ENCODE measurements around the gene UNC5C. TPM values are rescaled to one million over a fixed set of nuclear protein-coding genes. Genes with fewer than 3 reads are reported as not detected.
"Not testable (repeated sequence)": the region's sequence is repeated elsewhere in the genome, so short reads cannot be mapped to it uniquely, and the experiment has no call there.

Gene UNC5C
- total RNA-seq, 2 donors from 2014 or later: 0.52 to 2.0 TPM

- H3K36me3 ChIP-seq (replicated peaks in 1 of 2; ENCODE audit: insufficient read depth in 1 of 2, low read depth in 2 of 2): no peaks in the 10 kb centered on the region
- H3K4me1 ChIP-seq: no peaks in the 10 kb centered on the region
- WGBS, 2 donors: 62 to 70% methylated on average over 5 of the region's 5 CpGs
- no peak overlapping the region for H3K4me3 ChIP-seq
- H3K27ac ChIP-seq: no peak overlapping the region
- TF ChIP-seq CTCF (IDR thresholded peaks at IDR 0.05) (no peak), POLR2A (IDR thresholded peaks at IDR 0.05) (no peak)
- no peaks in the 10 kb centered on the region for H3K27me3 ChIP-seq
- intact Hi-C loops (cut with DNase I): no loop called here
- ATAC-seq (no peak), DNase-seq (no peak)
- no peaks in the 10 kb centered on the region for H3K9me3 ChIP-seq
Observed at GRCh38 chr4:95153182-95153581, 395.6 kb downstream of the UNC5C start.

- WGBS, 2 donors: 77 to 79% methylated on average over 3 of the region's 3 CpGs
- no peaks in the 10 kb centered on the region for H3K27me3 ChIP-seq
- no peak overlapping the region for H3K4me3 ChIP-seq
- intact Hi-C loops (cut with DNase I): no loop called here
- no peaks in the 10 kb centered on the region for H3K4me1 ChIP-seq
- no peaks in the 10 kb centered on the region for H3K9me3 ChIP-seq
- TF ChIP-seq CTCF (IDR thresholded peaks at IDR 0.05) (no peak), POLR2A (IDR thresholded peaks at IDR 0.05) (no peak)
- ATAC-seq: no peak
- no peak for DNase-seq
- H3K36me3 ChIP-seq (replicated peaks in 1 of 2; ENCODE audit: insufficient read depth in 1 of 2, low read depth in 2 of 2): no peaks in the 10 kb centered on the region
- no peak overlapping the region for H3K27ac ChIP-seq
Observed at GRCh38 chr4:95151255-95151654, 397.5 kb downstream of the UNC5C start.

GRCh38 chr4:95142932-95143331 is 405.8 kb downstream of the UNC5C start:
- intact Hi-C loops (cut with DNase I): no loop called here
- no peak overlapping the region for H3K4me3 ChIP-seq
- no peak for ATAC-seq
- H3K27me3 ChIP-seq: no peaks in the 10 kb centered on the region
- WGBS, 2 donors: 71 to 81% methylated on average over 4 of the region's 4 CpGs
- DNase-seq: no peak
- no peak overlapping the region for H3K27ac ChIP-seq
- TF ChIP-seq POLR2A (IDR thresholded peaks at IDR 0.05) (no peak), CTCF (IDR thresholded peaks at IDR 0.05) (no peak)
- H3K36me3 ChIP-seq (replicated peaks in 1 of 2; ENCODE audit: insufficient read depth in 1 of 2, low read depth in 2 of 2): no peaks in the 10 kb centered on the region
- no peaks in the 10 kb centered on the region for H3K9me3 ChIP-seq
- no peaks in the 10 kb centered on the region for H3K4me1 ChIP-seq

- intact Hi-C loops (cut with DNase I): no loop called here
- H3K4me1 ChIP-seq: no peaks in the 10 kb centered on the region
- H3K9me3 ChIP-seq: no peaks in the 10 kb centered on the region
- H3K27ac ChIP-seq: no peak overlapping the region
- no peak overlapping the region for H3K4me3 ChIP-seq
- H3K27me3 ChIP-seq: no peaks in the 10 kb centered on the region
- ATAC-seq (no peak), DNase-seq (no peak)
- WGBS, 2 donors: 72% methylated on average over 5 of the region's 5 CpGs
- TF ChIP-seq CTCF (IDR thresholded peaks at IDR 0.05) (no peak), POLR2A (IDR thresholded peaks at IDR 0.05) (no peak)
- H3K36me3 ChIP-seq (replicated peaks in 1 of 2; ENCODE audit: insufficient read depth in 1 of 2, low read depth in 2 of 2): no peaks in the 10 kb centered on the region
Observed at GRCh38 chr4:95141361-95141760, 407.4 kb downstream of the UNC5C start.

- H3K4me1 ChIP-seq; H3K36me3 ChIP-seq (replicated peaks in 1 of 2; ENCODE audit: insufficient read depth in 1 of 2, low read depth in 2 of 2); H3K4me3 ChIP-seq; intact Hi-C loops (cut with DNase I); H3K9me3 ChIP-seq; ATAC-seq; H3K27ac ChIP-seq; DNase-seq; H3K27me3 ChIP-seq: not testable (repeated sequence)
- WGBS, 2 donors: 73 to 88% methylated on average over 11 to 14 of the region's 14 CpGs
Observed at GRCh38 chr4:95139424-95139823, 409.3 kb downstream of the UNC5C start.

GRCh38 chr4:95134016-95134415 is 414.8 kb downstream of the UNC5C start:
- ATAC-seq; H3K36me3 ChIP-seq (replicated peaks in 1 of 2; ENCODE audit: insufficient read depth in 1 of 2, low read depth in 2 of 2); H3K4me1 ChIP-seq; H3K9me3 ChIP-seq; H3K4me3 ChIP-seq; H3K27ac ChIP-seq; H3K27me3 ChIP-seq; DNase-seq; intact Hi-C loops (cut with DNase I): not testable (repeated sequence)
- 93% methylated on average over 4 of the region's 4 CpGs for WGBS, 2 donors
